Eye (tissue), 1 donor: ENCODE results near the gene CHN1.
A peak's percentile ranks its signal among the peaks of the same experiment; 100 is the strongest.

Experiments used
- DNase-seq: peaks from one replicate; pipeline ENCODE4 v3.0.0-alpha.2; 2015

The CHN1 gene

GRCh38 chr2:174863183-174863582, 142.0 kb downstream of the CHN1 start:
- no peak for DNase-seq

GRCh38 chr2:174859563-174860169, 145.5 kb downstream of the CHN1 start:
- no peak for DNase-seq

- no peak for DNase-seq
Measured at GRCh38 chr2:174858745-174859144, 146.4 kb downstream of the CHN1 start.

DNA sequence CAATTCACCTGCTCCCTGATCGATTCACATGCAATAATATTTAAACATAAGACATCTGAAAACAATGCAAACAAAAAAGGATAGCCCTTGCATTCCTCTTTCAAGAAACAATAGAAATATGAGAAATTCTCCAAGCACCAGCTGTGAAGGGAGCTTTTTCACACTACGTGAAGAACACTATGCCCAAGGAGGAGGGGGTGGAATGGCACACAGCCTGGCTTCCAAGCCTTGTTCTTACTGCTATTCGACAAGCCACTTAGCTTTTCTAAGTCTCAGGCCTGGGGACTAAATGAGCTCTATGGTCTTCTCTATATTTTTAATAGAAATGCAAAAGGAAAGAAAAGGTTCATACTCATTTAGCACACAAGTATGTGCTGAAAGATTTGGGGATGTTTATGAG, 148.7 kb downstream of the CHN1 start:
- no peak for DNase-seq

- peak; percentile 73 for DNase-seq
Measured at GRCh38 chr2:174846941-174847938, 157.9 kb downstream of the CHN1 start.

- no peak for DNase-seq
Measured at GRCh38 chr2:174846218-174846617, 159.0 kb downstream of the CHN1 start.

- no peak for DNase-seq
Measured at GRCh38 chr2:174844295-174844708, 160.9 kb downstream of the CHN1 start.

GRCh38 chr2:174842496-174842895, 162.7 kb downstream of the CHN1 start:
- no peak for DNase-seq

DNA sequence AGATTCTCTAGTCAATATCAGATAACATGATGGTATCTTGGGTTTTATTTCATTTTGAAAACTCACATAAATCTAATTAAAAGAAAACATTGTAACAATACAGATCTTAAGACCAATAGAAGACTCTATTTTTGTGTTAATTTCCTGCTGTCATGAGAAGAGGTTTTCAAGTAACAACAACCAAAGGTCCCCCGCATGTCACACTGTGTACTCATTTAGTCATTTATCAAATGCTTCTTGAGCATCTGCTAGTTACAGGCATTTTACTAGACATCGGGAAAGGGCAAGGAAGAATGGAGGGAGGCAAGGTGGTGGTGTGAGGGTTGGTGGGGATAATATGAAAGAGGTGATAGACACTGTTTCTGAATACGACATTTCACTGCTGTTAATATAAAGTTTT, 163.2 kb downstream of the CHN1 start:
- no peak for DNase-seq

DNA sequence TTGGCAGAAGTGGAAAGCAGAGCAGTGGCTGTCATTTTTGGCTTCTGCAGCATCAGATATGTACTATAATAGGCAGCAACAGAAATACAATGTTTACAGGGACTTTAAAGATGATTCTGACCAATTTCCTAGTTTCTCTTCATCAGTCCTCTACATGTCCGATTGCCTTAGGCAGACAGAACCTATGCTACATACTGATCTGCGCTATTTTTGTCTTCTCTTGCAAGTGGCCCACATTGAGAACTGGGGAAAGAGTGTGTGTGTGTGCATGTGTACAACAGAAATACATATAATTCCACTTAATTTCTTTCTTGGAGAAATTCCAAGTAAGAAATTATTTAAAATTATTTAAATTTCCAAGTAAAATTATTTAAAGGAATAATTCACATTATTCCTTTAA, 163.8 kb downstream of the CHN1 start:
- no peak for DNase-seq

- DNase-seq: no peak
Measured at GRCh38 chr2:174840436-174840835, 164.7 kb downstream of the CHN1 start.

DNA sequence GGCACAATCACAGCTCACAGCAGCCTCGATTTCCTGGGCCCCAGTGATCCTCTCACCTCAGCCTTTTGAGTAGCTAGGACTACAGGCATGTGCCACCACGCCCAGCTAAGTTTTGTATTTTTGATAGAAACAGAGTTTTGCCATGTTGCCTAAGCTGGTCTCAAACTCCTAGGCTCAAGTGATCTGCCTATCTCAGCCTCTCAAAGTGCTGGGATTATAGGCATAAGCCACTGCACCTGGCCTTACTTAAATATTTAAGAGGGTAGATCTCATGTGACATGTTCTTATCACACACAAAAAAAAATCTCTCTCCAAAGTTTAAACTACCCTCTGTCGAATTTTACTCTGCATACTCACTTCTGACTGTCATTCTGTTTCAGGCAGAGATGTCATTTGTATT, 165.5 kb downstream of the CHN1 start:
- DNase-seq: no peak

DNA sequence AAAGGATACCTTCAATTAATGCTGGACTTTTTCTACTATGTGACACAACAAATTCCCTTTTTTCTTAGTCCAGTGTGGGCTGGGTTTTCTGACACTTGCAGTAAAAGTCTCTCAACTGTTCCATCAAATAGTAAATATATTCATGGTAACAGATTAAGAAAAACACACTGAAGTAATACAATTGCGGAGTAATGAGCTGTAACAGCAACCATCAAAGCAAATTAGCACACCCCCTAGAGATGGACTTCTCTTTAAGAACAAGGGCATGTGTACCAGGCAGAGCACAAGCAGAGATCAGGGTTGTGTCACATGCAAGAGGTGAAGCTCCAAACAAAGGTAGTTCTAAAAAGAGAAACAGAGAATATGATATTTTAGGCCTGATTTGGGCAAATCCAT, 168.2 kb downstream of the CHN1 start:
- no peak for DNase-seq

GRCh38 chr2:174836377-174836994, 168.7 kb downstream of the CHN1 start:
- peak; percentile 61 for DNase-seq

DNA sequence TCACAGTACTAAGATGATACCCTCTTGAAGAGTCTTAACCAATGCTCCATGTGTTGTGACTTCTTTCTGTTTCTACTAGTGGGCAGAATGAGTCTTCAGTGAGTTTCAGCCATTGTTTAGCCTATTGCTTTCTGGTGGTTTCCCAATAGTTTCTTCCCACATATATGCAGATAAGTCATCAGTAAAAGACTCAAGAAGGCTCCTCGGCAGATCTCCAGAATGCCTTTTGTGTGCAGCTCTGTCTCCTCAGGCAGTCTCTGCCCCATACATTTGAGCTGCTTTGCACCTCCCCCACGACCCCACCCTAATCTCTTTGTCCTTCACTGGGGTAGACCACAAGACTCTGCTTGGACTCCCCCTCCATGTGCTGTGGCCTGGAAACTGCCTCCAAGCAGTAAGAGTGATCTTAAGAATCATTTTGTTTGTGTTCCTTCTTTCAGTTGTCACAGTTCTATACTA, 169.4 kb downstream of the CHN1 start:
- peak; percentile 25 for DNase-seq

- DNase-seq: no peak
Measured at GRCh38 chr2:174833737-174834136, 171.4 kb downstream of the CHN1 start.

GRCh38 chr2:174830561-174830960, 174.6 kb downstream of the CHN1 start:
- no peak for DNase-seq

- no peak for DNase-seq
Measured at GRCh38 chr2:174829550-174829949, 175.6 kb downstream of the CHN1 start.

GRCh38 chr2:174827371-174828369, 177.5 kb downstream of the CHN1 start:
- DNase-seq: no peak

DNA sequence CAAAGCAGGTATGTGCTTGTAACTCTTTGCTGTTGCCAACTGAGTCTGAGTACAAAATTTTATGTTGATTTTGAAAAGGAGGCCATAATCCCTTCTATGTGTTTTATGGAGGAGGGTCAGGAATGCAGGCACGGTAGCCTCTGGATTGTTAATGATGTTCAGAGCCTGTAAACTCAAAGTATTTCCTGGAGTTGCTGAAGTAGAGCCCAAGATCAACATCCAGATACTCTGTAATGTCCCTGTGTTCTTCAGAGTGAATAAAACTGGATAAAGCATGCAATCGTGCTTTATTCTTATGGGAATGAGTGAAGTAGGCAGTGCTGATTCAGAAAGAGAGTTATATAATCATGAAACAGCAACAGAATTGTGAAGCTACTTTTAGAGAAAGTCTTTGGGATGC, 179.1 kb downstream of the CHN1 start:
- DNase-seq: no peak

DNA sequence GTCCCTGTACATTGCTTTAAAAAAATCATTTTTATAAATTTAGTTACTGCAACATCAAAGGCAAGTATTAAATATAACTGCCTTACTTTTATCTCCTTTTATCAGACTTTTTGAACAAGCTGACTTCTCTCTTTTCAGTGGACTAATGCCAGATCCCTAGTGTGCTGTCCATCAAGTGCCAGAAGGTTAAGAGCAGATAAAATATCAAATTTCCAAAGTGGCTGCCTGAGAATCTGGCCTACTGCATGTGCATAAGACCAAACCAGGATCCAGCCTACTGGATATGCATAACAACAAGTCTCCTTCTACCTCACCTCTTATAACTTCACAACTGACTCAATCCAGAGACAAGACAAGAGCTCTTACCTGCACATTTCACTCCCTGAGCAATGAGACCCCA, 181.1 kb downstream of the CHN1 start:
- DNase-seq: no peak

DNA sequence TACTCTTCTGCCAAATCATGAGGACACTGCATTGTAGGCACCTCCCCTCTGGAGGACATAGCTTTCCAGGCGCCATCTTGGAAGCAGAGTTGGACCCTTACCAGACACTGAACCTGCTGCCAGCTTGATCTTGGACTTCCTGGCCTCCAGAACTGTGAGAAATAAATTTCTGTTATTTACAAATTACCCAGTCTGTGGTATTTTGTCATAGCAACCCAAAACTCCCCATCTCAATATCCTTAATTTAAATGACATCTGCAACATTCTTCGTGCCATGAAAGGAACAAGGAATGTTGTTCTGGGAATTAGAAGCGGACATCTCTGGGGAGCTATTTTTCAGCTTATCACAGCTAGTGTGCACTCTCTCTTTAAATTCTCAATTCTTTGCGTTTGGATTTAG, 183.6 kb downstream of the CHN1 start:
- DNase-seq: no peak
